Transverse colon (tissue), 4 donors: ENCODE data around the gene EP400. TPM values are rescaled to one million over a fixed set of nuclear protein-coding genes. Genes with fewer than 3 reads are reported as not detected.

ENCODE experiments used
- DNase-seq: peaks from one replicate; pipeline ENCODE4 v3.0.0-alpha.2; 2019
- H3K27ac ChIP-seq, 4 donors: fragments of 200-600 bp; sonication (generic); 2 replicates each; pipeline ENCODE4 v1.5.1; 2016 to 2018; ENCODE audit warnings: inconsistent platforms in 4 of 4
- H3K27me3 ChIP-seq: fragments of 200-600 bp; sonication (generic); 2 replicates; pipeline ENCODE4 v1.5.1; 2017; ENCODE audit warnings: inconsistent platforms
- H3K36me3 ChIP-seq, 4 donors: fragments of 200-600 bp; sonication (generic); 2 replicates each; pipeline ENCODE4 v1.5.1; 2017 to 2019; ENCODE audit warnings: inconsistent platforms in 4 of 4
- H3K4me1 ChIP-seq, 4 donors: fragments of 200-600 bp; sonication (generic); 2 replicates each; pipeline ENCODE4 v1.5.1; 2017 to 2020; ENCODE audit warnings: inconsistent platforms in 4 of 4
- H3K4me3 ChIP-seq, 4 donors: fragments of 200-600 bp; sonication (generic); 1 replicate in 1 of 4; 2 replicates in 3 of 4; pipeline versions ENCODE4 v1.5.1 to v1.6.1; 2017 to 2019; ENCODE audit warnings: inconsistent platforms in 4 of 4
- H3K9me3 ChIP-seq, 2 donors: fragments of 200-600 bp; sonication (generic); 2 replicates each; pipeline ENCODE4 v1.5.1; 2017 to 2019; ENCODE audit warnings: inconsistent platforms in 2 of 2
- EP300 ChIP-seq: sonication (generic); formaldehyde crosslinking; IDR thresholded peaks from one replicate; pipeline ENCODE4 v1.6.1; 2017; ENCODE audit warnings: antibody characterized with exemption, low read depth
- POLR2A ChIP-seq: fragments of 450-650 bp; IDR thresholded peaks from one replicate; pipeline ENCODE4 v1.6.1; 2016; ENCODE audit warnings: antibody characterized with exemption, mild to moderate bottlenecking, moderate library complexity
- POLR2AphosphoS5 ChIP-seq, 3 donors: sonication (generic); formaldehyde crosslinking; IDR thresholded peaks; one replicate each; pipeline ENCODE4 v1.6.1; 2016; ENCODE audit warnings: antibody characterized with exemption in 3 of 3
- WGBS, 2 donors: methylation state at CpG; one replicate each; pipeline ENCODE4 v1.1.5; 2018; ENCODE audit warnings: low coverage in 1 of 2; 5-methylcytosine and 5-hydroxymethylcytosine counted together
- in situ Hi-C, 4 donors: fragments of 200-750 bp; cut with MboI; loops; one replicate each; pipeline versions ENCODE4 v1.15.0 to v1.15.1; 2017; ENCODE audit warnings: low sequenced_read_pairs in 3 of 4, low pct_ligation_motif_present in 1 of 4, low pct_unique_long_range_greater_than_20kb in 1 of 4
- intact Hi-C: fragments of 100-400 bp; cut with DNase I; formaldehyde crosslinking; loops from one replicate; pipeline ENCODE4 v1.15.1; 2023; ENCODE audit warnings: low total_unique reads
- total RNA-seq, 4 donors: library from RNA; depleted of rRNA; stranded (reverse); fragments of >200 nt; gene quantifications; one replicate each; pipeline ENCODE4 v1.1.0, GENCODE V29; 2016
- TF ChIP-seq, protein P1 (sequence below), 5 experiments: fragments of 200-600 bp in 3 of 5; fragments of 450-650 bp in 2 of 5; sonication (generic) in 3 of 5; IDR thresholded peaks; 1 replicate in 2 of 5; 2 replicates in 3 of 5; pipeline ENCODE4 v1.5.1; 2016 to 2017; ENCODE audit warnings: antibody characterized with exemption in 5 of 5, inconsistent platforms in 3 of 5, mild to moderate bottlenecking in 2 of 5, moderate library complexity in 1 of 5

EP400 gene
- total RNA-seq, 4 donors from 2014 or later, result 25.4 to 67.3 (median 37.5) TPM

DNA sequence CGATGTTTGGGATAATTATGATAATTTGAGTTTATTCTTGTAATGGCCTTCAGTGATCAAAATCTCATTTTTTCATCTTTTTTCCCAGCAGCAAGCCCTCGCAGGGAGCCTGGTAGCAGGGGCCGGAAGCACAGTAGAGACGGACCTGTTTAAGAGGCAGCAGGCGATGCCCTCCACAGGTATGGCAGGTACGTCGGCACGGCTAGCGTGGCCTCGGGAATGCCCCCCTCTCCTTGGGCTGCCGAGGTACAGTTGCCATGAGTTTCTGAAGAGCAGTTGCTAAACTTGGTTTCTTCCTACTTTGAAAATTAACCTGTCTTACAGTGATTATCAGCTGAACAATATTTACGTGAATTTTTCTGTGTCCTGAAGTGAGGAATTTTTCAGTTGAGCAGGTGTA is 29.9 kb downstream of the EP400 start:
- no peaks in the 10 kb centered on the region for H3K4me1 ChIP-seq
- intact Hi-C loops (no loop called here), in situ Hi-C loops (no loop called here)
- TF ChIP-seq EP300 (no peak), POLR2AphosphoS5 (IDR thresholded peaks at IDR 0.05) (no peak), POLR2A (no peak)
- TF ChIP-seq, protein P1, sequence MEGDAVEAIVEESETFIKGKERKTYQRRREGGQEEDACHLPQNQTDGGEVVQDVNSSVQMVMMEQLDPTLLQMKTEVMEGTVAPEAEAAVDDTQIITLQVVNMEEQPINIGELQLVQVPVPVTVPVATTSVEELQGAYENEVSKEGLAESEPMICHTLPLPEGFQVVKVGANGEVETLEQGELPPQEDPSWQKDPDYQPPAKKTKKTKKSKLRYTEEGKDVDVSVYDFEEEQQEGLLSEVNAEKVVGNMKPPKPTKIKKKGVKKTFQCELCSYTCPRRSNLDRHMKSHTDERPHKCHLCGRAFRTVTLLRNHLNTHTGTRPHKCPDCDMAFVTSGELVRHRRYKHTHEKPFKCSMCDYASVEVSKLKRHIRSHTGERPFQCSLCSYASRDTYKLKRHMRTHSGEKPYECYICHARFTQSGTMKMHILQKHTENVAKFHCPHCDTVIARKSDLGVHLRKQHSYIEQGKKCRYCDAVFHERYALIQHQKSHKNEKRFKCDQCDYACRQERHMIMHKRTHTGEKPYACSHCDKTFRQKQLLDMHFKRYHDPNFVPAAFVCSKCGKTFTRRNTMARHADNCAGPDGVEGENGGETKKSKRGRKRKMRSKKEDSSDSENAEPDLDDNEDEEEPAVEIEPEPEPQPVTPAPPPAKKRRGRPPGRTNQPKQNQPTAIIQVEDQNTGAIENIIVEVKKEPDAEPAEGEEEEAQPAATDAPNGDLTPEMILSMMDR (IDR thresholded peaks at IDR 0.05), result no peak
- H3K27ac ChIP-seq, result no peak overlapping the region
- 92% methylated on average over 5 to 12 of the region's 12 CpGs for WGBS, 2 donors
- H3K36me3 ChIP-seq, result peaks cover 0 to 29% (median 14%) of the 10 kb centered on the region in 4 donors
- no peaks in the 10 kb centered on the region for H3K9me3 ChIP-seq
- no peaks in the 10 kb centered on the region for H3K27me3 ChIP-seq
- no peak overlapping the region for H3K4me3 ChIP-seq
- no peak for DNase-seq

DNA sequence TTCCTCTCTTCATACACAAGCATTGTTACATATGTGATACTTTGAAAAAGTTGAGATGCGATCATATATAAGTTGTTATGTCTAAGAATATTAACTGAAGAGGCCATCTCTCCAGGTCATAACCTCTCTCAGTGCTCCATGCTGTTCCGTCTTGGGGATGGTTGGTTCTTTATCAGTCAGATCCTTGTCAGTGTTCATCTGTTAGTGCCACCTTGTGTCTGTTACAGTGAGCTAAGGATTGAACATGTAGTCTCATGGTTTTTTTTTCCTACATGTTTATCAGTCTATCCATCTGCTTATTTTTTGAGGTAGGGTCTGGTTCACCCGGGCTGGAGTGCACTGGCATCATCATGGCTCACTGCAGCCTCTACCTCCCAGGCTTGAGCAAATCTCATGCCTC is 30.5 kb downstream of the EP400 start:
- Histone ChIP-seq H3K27ac (no peak overlapping the region), H3K27me3 (no peaks in the 10 kb centered on the region), H3K9me3 (no peaks in the 10 kb centered on the region), H3K4me1 (no peaks in the 10 kb centered on the region), H3K36me3 (peaks cover 0 to 29% (median 14%) of the 10 kb centered on the region in 4 donors), H3K4me3 (no peak overlapping the region)
- in situ Hi-C loops (no loop called here), intact Hi-C loops (no loop called here)
- no peak for DNase-seq
- TF ChIP-seq POLR2A, result no peak
- TF ChIP-seq EP300, result no peak
- TF ChIP-seq, protein P1 (IDR thresholded peaks at IDR 0.05), result no peak
- no peak for TF ChIP-seq POLR2AphosphoS5 (IDR thresholded peaks at IDR 0.05)
- 74 to 79% methylated on average over 2 to 3 of the region's 3 CpGs for WGBS, 2 donors

DNA sequence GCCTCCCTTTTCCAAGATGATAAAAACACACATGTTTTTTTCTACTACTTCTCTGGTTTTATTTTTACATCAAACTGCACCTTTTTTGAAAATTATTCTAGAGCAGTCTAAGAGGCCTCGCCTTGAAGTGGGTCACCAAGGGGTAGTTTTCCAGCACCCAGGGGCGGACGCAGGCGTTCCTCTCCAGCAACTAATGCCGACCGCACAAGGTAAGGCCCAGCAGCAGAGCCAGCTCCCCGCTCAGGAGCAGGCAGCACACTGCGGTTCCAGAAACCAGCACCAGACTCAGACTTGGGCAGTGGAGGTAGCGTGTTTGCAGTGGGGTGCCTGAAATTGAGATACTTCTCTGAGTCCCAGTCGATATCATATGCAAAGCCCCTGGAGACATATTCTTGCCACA is 31.6 kb downstream of the EP400 start:
- DNase-seq, result no peak
- in situ Hi-C loops (no loop called here), intact Hi-C loops (no loop called here)
- Histone ChIP-seq H3K36me3 (peaks cover 0 to 33% (median 15%) of the 10 kb centered on the region in 4 donors), H3K27ac (no peak overlapping the region), H3K4me1 (no peaks in the 10 kb centered on the region), H3K4me3 (no peak overlapping the region), H3K27me3 (no peaks in the 10 kb centered on the region), H3K9me3 (no peaks in the 10 kb centered on the region)
- TF ChIP-seq POLR2AphosphoS5 (IDR thresholded peaks at IDR 0.05) (no peak), EP300 (no peak), POLR2A (no peak)
- TF ChIP-seq, protein P1 (IDR thresholded peaks at IDR 0.05), result no peak
- WGBS, 2 donors, result 93 to 94% methylated on average over 3 to 10 of the region's 10 CpGs

DNA sequence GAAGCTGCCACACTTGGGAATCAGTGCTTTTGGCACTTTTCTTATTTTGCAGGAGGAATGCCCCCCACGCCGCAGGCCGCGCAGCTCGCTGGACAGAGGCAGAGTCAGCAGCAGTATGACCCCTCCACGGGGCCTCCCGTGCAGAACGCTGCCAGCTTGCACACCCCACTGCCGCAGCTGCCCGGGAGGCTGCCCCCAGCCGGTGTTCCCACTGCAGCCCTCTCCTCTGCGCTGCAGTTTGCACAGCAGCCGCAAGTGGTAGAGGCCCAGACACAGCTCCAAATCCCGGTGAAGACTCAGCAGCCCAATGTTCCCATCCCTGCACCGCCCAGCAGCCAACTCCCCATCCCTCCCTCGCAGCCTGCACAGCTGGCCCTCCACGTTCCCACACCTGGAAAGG is 32.3 kb downstream of the EP400 start:
- peaks cover 0 to 38% (median 17%) of the 10 kb centered on the region in 4 donors for H3K36me3 ChIP-seq
- in situ Hi-C loops, result no loop called here

More for the DNA sequence above, 32.3 kb downstream of the EP400 start:
- intact Hi-C loops, result no loop called here
- Histone ChIP-seq H3K4me1 (no peaks in the 10 kb centered on the region), H3K4me3 (no peak overlapping the region), H3K27me3 (no peaks in the 10 kb centered on the region), H3K9me3 (no peaks in the 10 kb centered on the region), H3K27ac (no peak overlapping the region)
- DNase-seq, result no peak
- 96 to 100% methylated on average over 2 to 16 of the region's 17 CpGs for WGBS, 2 donors
- TF ChIP-seq EP300 (no peak), POLR2AphosphoS5 (IDR thresholded peaks at IDR 0.05) (no peak), POLR2A (no peak)
- TF ChIP-seq, protein P1 (IDR thresholded peaks at IDR 0.05), result no peak
